HG02884 (cell line): Measurements from ENCODE around the gene CEP20.
"Not testable (repeated sequence)": the region's sequence is repeated elsewhere in the genome, so short reads cannot be mapped to it uniquely, and the experiment has no call there.

Experiments used
- ATAC-seq: cut with Tn5 transposase; IDR thresholded peaks from one replicate; pipeline ENCODE4 v1.9.1; 2021; ENCODE audit warnings: mild to moderate bottlenecking, moderate library complexity; ENCODE audit not compliant: unreplicated experiment

Gene CEP20

DNA sequence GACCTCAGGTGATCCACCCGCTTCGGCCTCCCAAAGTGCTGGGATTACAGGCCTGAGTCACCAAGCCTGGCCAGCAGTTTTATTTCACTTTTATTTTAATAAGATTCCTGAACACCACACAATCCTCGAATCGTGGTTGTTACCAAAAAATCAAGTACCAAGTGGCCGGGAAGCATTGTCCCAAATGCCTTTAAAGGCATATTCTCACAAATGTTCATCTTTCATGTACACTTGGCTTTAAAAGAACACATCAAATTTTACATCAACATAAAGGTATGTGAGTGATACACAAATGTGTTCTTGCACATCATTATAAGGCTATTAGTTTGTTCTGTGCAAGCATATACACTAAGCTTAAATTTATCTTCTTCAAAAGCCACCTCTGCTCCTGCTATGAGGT is 23.5 kb downstream of the CEP20 start:
- ATAC-seq: no peak

DNA sequence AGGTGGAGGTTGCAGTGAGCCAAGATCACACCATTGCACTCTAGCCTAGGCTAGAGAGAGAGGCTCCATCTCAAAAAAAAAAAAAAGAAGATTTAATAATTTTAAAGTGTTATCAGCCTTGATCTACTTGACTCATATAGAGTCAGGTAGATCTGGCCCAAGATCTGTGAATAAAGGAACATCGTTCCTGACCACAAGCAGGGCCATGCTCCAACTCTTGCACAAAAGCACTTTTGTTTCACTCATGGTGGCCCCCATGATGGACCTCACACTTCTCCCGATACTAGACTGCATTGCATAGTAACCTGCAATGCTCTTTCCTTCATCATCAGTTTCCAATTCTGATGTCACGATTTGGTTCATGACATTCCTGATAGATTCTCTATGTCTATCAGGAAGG is 26.4 kb downstream of the CEP20 start:
- no peak for ATAC-seq

DNA sequence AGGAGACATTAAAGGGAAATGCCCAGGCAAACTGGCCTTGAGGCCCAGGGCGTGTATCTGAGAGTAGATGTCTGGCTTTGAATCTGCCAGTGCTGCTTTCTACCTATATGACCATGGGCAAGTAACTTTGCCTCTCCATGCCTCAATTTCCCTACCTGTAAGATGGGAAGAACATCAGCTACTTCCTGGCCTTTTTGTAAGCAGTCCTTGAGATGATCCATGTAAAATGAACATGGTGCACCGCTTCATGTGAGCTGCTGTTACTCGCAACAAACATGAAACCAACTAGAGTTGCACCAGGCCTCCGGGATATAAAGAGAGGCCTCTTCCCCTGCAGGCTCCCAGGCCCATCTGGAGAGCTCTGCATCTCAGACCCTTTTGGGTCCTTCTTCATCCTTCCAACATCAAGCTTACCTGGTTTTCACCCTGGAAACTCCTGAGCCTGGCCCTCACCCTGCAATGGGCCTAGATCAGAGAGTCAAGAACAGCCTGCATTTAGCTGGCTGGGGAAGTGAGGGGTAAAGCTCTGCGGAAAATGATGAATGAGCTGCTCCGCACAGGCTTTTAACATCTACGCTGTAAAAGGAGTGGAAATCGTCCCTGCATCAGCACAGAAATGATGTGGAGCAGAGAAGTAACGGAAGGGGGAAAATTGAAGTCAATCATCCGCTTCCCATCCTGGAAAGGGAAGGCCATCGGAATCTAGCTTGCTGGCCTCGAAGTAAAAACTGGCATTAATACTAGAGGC is 29.3 kb downstream of the CEP20 start:
- no peak for ATAC-seq

DNA sequence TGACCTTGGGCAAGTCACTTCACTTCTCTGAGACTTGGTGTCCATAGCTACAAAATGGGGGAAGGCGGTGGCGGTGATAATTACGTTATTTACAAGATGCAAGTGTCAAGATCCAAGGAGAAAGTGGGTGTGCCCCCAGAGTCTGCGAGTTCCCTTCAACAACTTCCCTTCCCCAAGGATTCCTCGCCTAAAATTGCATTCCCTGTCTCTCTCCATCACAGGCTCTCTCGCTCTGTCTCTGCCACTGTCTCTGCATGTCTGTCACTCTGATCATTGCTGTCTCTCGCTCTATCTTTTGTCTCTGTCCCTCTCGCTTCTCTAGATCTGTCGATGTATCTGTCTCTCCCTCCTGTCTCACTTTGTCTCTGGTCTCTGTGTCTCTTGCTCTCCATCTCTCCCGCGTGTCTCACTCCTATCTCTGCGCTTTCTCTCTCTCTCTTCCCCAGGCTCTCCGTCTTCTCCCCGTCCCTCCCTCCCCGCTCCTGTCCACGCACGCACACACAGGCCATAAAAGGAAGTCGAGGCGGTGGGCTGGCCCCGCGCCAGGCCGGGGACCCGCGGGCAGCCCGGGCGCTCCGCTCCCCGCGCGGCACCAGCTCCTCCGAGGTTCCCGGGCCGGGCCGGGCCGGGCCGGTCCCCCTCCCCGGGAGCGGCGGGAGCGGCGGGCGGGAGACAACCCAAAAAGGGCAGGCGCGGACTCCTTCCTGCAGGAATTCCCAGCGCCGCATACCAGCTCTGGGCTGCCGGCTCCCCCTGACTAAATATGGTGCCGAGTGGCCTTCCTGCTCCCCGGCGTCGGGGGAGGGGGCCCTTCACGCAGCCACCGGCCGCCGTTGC is 30.5 kb downstream of the CEP20 start:
- no peak for ATAC-seq

DNA sequence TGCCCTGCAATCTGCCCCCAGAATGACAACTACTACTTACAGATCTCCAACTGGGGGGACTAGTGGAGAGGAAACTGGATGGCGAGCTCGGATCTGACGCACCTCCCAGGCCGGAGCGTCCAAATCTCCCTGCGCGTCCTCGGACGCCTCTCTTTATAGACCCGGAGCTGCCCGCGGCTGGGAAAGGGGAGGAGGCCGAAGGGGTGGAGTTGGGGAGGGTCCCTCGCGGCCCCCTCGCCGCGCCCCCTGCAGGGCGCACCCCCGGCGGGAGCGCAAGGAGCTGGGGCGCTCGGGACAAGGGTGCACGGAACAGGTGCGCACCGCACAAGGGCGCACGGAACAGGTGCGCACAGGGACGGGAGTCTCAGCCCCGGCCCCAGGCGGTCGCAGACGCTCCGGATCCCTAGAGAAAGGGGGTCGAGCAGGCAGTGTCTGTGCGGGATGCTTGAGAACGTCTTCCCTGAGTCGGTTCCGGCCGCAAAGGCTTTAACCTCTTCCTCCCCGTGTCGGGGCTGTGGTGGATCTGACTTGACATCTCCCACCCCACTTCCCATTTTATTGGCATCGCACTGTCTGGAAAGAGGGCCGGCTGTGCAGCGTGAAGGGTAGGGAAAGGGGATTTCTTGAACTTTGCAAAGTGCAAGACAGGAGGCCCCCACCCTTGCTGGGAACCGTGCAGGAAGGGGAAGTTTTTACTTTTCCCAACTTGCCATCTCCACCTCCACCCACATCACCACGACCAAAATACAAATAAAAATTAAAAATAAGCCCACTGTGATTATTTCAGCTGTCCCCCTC is 31.3 kb downstream of the CEP20 start, which contains the start of gene MYH11:
MYH11 (minus strand) TSS at position 128 of the 798 bp plus-strand sequence. CDS start 18,776 bp downstream, outside the sequence.
- ATAC-seq: no peak

DNA sequence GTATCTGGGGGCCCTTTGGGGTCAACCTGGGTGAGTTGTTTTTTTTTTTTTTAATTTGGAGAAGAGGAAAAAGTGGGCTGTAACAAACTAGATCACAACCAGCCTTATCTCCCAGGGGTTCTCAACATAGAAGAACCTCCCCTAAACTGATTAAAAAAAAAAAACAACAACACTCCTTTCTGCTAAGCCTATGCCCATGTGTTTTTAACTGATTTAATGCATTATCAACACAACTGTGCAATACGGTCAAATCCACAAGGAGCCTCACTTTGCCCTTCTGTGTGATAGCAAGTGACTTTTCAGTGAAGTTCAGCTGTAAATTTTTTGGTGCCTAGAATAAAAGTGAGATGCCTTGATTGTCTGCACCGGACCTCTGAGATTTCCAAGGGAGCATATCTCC is 32.2 kb downstream of the CEP20 start:
- no peak for ATAC-seq

DNA sequence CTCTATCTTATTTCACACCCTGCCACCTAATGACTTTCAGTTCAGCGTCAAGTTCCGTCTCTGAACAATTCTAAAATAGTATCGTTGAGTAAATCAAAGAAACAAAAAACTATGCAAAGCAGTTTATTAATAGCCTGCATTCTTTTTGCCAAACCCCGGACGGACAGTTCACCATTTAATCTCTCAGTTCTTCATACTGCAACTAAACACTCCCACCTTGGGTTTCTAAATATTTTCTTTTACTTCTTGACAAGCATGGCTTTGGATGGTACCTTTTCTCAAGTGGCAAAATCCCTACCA is 32.7 kb downstream of the CEP20 start:
- peak; percentile 72 for ATAC-seq

DNA sequence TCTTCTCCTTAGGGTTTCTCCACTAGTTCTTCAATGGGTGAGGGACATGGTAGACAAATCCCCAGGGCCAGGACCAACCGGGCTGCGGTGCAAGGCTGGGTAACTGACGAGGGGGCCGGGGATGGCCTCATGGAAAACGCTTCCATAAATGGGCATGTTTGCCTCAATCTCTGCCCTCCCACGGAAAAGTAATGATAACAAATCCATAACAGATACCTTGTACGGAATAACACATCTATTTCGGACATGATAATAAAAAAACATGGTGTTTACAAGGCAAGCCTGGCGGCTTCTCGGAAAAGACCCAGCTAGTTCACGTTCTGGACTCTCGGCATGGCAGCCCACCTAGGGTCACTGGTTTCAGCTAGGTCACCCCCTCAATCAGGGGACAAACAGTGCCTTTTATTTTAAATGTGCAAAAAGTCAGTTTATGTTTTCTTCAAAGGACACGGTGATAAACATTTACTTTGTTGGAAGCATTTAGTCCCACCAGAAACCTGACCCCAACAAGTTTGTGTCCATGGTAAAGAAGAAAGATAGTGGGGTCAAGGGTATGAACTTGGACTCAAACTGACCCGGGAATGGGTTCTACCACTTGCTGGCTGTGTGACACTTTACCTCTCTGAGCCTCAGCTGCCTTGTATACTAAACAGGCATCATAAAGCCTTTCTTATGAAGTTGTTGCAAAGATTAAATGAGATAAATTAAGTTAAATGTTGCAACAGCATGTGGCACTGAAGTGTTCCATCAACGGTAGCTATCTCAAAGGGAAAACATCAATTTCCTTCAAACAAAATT is 33.3 kb downstream of the CEP20 start:
- ATAC-seq: no peak

DNA sequence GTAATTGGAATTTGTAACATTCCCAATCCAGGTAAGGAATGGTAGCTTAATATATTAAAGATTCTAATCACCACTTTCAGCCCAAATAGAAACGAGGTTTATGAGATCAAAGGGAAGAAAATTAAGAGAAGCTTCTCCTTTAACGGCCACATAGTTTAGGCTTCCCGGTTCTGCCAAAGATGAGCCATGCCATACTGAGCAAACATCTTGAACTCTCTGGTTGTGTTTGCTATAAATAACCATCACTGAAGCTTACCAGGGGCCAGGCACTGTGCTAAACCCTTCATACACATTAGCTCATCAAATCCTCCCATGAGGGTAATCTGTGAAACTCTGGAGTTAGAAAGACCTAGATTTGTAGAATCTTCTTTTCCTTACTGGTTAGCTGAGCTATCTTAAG is 34.3 kb downstream of the CEP20 start:
- no peak for ATAC-seq

DNA sequence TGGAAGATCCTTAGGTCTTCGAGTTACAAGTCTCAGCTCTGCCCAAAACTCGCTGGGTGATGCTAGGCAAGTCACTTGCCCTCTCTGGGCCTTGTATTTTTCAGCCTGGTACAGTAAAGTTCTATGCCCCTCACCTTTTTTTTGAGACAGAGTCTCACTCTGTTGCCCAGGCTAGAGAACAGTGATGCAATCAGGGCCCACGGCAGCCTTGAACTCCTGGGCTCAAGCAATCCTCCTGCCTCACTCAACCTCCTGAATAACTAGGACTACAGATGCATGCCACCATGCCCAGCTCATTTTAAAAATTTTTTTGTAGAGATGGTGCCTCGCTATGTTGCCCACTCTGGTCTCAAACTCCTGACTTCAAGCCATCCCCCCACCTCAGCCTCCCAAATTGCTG is 35.4 kb downstream of the CEP20 start:
- no peak for ATAC-seq

DNA sequence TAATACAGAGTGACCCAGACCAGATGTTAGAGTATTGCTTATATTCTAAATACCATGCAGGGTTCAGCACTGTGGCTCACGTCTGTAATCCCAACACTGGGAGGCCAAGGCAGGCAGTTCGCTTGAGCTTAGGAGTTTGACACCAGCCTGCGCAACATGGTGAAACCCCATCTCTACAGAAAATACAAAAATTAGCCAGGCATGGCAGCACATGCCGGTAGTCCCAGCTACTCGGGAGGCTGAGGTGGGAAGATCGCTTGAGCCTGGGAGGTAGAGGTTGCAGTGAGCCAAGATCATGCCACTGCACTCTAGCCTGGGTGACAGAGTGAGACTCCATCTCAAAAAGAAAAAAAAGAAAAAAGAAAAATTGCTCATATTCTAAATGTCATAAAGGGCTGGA is 37.8 kb downstream of the CEP20 start:
- not testable (repeated sequence) for ATAC-seq

DNA sequence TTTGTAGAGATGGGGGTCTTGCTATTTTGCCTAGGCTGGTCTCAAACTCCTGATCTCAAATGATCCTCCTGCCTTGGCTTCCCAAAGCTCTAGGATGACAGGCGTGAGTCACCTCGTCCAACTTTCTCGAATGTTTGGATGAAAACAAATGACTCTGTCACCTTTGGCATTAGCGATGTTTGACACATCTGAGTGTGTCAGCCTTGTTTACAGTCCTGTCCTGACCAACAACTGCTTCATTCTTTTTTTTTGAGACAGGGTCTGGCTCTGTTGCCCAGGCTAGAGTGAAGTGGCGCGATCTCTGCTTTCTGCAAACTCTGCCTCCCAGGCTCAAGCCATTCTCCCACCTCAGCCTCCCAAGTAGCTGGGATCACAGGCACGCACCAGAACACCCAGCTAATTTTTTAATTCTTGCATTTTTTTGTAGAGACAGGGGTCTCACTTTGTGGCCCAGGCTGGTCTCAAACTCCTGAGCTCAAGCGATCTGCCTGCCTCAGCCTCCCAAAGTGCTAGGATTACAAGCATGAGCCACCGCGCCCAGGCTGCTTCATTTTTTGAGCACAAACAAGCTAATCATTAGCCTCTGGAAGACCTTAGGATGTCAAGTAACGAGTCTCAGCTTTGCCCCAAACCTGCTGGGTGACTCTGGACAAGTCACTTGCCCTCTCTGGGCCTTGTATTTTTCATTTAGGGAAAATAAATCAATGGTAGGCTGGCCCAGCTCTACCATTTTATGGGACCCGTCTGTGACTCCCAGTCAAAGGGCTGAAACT is 39.0 kb downstream of the CEP20 start:
- ATAC-seq: no peak

DNA sequence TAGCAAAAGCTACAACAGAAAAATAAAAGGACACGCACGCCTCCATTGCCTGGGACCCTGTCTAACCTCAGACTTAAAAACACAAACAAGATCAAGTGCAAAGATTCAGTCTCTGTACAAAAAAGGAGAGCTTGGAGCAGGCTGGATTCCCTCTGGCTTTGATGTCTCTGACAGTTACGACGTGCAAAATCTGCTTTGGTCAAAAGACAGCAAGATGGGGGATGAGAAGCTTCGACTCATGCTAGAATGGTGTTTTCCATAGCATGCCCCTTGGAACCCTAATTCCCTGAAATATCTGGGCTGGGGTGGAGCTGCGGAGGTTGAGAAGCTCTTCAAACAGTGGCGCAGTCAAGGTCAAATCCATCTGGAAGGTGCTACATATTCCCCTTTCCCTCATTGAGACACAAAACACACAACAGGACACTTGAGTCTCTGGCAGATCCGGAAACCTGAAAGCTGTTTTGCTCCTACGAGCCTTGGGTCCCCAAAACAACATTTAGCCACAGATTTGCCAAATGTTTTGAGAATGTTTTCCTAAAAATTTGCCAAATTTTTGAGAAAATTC is 40.7 kb downstream of the CEP20 start:
- no peak for ATAC-seq

DNA sequence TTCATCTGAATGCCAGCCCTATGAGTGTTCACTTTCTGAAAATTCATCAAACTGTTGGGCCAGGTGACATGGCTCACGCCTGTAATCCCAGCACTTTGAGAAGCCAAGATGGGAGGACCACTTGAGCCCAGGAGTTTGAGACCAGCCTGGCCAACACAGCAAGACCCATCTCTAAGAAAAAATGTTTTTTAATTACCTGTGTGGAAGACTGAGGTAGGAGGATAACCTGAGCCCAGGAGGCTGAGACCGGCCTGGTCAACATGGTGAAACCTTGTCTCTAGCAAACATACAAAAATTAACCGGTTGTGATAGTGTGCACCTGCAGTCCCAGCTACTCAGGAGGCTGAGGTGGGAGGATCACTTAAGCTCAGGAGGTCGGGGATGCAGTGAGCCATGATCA is 41.9 kb downstream of the CEP20 start:
- no peak for ATAC-seq

DNA sequence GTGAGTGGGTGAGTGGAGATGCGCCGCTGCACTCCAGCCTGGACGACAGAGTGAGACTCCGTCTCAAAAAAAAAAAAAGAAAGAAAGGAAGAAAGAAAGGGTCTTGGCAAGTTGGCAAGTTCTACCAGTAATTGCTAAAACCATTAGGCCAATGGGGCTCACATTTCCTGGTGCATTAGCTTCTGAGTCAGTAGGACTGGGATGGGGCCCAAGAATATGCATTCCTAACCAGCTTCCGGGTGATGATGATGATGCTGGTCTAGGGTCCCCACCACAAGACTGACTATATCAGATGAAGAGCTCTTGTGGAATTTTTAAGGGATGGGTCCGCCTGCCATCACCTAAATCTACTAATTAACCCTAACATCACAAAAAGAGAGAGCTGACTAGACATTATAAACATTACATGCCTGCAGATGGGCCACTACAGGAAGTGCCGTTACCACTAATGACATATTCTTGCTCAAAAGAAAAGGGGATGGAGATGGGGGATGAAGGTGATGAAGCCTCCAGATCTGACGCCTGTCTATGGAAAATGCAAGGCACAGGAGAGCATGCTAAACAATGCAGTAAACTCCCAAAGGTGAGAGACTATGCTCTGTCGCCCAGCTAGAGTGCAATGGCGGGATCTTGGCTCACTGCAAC is 44.6 kb downstream of the CEP20 start:
- no peak for ATAC-seq

DNA sequence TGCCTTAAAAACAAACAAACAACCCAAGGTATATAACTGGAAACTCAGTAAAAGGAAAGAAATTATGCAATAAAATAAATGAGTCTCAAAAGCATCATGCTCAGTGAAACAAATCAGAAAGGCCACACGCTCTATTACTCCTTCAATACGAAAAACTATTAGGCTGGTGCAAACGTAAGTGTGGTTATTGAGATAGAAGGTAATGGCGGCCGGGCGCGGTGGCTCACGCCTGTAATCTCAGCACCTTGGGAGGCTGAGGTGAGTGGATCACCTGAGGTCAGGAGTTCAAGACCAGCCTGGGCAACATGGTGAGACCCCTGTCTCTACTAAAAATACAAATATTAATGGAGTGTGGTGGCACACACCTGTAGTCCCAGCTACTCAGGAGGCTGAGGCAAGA is 49.2 kb downstream of the CEP20 start:
- not testable (repeated sequence) for ATAC-seq

DNA sequence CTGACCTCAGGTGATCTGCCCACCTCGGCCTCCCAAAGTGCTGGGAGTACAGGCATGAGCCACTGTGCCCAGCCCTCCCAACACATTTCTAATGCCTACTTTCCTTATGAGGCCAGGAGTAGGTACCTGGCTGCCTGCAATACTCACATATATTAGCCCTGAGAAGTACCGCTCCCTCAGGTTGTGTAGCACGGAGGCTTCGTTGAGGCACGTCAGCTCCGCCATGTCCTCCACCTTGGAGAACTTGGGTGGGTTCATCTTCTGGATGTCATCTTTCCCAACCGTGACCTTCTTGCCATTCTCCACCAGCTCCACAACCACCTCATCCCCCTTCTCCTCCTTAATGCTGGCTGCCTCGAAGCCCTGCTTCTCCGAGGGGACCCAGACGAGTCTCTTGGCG is 50.6 kb downstream of the CEP20 start:
- ATAC-seq: no peak

DNA sequence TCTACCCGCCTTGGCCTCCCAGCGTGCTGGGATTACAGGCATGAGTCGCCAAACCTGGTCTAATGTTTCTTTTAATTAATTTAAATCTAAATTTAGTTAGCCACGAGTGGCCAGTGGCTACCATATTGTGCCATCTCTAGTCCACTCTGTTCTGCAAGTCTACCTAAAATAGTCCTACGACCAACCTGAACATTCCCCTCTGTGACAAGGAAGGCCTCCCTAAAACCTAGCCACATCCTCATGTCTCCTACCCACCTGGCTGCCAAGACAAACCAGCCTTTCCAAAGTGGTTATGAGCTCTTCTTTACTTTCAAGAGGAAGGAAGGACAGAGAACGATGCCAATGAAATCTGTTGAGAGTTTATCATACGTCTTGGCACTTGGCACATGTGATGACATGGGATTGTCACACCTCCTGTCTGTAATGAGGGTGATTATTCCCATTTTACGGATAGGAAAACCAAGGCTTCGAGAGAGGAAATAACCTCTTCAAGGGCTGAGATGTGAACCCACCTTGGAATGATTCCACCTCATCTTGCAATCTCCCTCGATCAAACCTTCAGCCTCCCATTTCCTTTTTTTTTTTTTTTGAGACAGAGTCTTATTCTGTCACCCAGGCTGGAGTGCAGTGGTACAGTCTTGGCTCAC is 51.3 kb downstream of the CEP20 start:
- ATAC-seq: no peak

DNA sequence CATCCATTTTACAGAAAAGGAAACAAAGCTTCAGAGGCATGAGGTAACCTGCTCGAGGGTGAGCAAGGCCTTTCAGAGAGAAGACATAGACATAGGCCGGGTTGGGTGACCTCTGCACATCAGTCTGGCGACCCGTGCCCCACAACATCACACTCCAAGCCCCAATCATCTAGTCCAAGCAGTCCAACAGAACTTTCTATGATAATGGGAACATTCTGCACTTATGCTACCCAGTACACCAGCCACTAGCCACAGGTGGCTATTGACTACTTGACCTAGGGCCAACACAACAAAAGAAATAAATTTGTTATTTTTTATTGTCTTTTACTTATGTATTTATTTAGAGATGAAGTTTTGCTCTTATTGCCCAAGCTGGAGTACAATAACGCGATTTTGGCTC is 52.3 kb downstream of the CEP20 start:
- no peak for ATAC-seq
